IPS-NIHi7 (cell line): ENCODE data around the gene GADD45GIP1.
A peak's percentile ranks its signal among the peaks of the same experiment; 100 is the strongest.
"Not testable (repeated sequence)": the region's sequence is repeated elsewhere in the genome, so short reads cannot be mapped to it uniquely, and the experiment has no call there.

Source experiments
- DNase-seq: peaks from one replicate; pipeline ENCODE4 v3.0.0; 2012; ENCODE audit warnings: mixed read lengths; ENCODE audit errors: extremely low spot score

The GADD45GIP1 gene

GRCh38 chr19:12987781-12988180 lies 30.8 kb upstream of the GADD45GIP1 start:
- DNase-seq = no peak

- DNase-seq = no peak
Observed at GRCh38 chr19:12987190-12987589, 30.2 kb upstream of the GADD45GIP1 start.

DNA sequence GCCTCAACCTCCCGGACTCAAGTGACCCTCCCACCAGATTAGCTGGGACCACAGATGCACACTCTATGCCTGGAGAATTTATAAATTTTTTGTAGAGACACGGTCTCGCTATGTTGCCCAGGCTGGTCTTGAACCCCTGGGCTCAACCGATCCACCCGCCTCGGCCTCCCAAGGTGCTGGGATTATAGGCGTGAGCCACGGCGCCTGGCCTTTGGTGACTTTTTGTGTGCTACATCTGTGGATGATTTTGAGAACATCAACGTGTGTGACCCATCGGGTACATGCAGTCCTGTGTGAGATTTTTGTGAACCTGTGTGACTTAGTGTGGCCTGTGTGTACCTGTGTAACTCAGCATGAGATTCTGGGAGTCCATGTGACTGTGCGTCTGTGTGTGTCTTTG lies 29.7 kb upstream of the GADD45GIP1 start:
- DNase-seq = no peak

- no peak for DNase-seq
Observed at GRCh38 chr19:12985049-12985776, 28.2 kb upstream of the GADD45GIP1 start.

DNA sequence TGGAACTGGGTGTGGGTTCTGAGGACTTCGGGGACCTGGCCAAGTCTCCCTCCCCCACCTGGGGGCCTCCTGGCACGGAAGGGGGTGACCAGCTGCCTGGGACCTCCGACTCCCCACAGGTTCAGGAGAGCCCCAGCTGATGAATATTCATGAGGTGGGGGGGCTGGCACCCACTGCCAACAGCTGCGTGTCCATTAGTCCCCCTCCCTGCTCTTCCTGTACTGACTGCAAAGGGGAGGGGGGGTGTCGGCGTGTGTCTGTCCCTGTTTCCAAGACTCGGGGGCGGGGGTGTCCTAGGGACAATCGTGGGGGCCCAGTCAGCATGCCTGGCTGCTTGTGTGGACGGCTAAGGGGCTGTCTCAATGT lies 27.6 kb upstream of the GADD45GIP1 start:
- no peak for DNase-seq

GRCh38 chr19:12984143-12984627 lies 27.2 kb upstream of the GADD45GIP1 start:
- DNase-seq = no peak

- peak; percentile 92 for DNase-seq
Observed at GRCh38 chr19:12983542-12984142, 26.6 kb upstream of the GADD45GIP1 start.

GRCh38 chr19:12983091-12983490 lies 26.1 kb upstream of the GADD45GIP1 start:
- no peak for DNase-seq

- DNase-seq = no peak
Observed at GRCh38 chr19:12982648-12983047, 25.6 kb upstream of the GADD45GIP1 start.

DNA sequence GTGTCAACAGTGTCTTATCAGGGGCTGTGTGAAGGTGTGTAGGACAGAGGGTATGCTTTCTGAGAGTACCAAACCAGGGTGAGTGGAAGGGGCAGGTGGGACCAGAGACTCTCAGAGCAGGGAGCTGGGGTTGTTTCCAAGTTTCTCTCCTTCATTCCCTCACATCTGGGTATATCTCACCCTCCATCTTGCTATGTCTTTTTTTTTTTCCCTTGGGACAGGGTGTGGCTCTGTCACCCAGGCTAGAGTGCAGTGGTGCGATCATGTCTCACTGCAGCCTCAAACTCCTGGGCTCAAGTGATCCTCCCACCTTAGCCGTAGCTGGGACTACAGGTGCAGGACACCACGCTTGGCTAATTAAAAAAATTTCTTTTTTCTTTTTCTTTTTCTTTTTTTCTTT lies 23.0 kb upstream of the GADD45GIP1 start:
- DNase-seq = no peak

DNA sequence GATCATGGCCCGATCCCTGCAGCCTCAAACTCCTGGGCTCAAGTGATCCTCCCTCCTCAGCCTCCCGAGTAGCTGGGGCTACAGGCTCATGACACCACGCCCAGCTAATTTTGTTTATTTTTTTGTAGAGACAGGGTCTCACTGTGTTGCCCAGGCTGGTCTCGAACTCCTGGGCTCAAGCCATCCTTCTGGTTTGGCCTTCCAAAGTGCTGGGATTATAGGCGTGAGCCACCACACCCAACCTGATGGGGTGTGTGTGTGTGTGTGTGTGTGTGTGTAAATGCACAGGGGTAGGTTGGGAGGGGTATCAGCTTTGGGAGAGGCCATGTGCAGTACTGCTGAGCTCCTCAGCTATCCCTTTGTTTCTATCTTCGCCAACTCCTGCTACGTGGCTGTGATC lies 19.1 kb upstream of the GADD45GIP1 start:
- not testable (repeated sequence) for DNase-seq

- DNase-seq = no peak
Observed at GRCh38 chr19:12975221-12975741, 18.3 kb upstream of the GADD45GIP1 start.

GRCh38 chr19:12974301-12975220 lies 17.5 kb upstream of the GADD45GIP1 start:
- no peak for DNase-seq

DNA sequence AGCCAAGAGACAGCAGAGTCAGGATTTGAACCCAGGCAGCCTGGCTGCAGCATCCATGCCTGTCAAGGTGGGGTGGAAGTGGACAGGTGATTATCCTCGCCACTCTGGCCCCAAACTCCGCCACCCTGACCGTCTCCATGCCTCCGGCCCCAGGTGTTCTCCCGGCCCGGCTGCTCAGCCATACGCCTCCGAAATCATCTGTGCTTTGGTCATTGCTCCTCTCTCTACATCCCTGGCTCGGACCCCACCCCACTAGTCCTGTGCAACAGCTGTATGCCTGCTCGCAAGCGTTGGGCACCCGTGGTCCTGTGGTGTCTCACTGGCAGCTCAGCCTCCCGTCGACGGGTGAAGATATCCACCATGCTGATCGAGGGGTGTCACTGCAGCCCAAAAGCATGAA lies 16.2 kb upstream of the GADD45GIP1 start:
- no peak for DNase-seq

DNA sequence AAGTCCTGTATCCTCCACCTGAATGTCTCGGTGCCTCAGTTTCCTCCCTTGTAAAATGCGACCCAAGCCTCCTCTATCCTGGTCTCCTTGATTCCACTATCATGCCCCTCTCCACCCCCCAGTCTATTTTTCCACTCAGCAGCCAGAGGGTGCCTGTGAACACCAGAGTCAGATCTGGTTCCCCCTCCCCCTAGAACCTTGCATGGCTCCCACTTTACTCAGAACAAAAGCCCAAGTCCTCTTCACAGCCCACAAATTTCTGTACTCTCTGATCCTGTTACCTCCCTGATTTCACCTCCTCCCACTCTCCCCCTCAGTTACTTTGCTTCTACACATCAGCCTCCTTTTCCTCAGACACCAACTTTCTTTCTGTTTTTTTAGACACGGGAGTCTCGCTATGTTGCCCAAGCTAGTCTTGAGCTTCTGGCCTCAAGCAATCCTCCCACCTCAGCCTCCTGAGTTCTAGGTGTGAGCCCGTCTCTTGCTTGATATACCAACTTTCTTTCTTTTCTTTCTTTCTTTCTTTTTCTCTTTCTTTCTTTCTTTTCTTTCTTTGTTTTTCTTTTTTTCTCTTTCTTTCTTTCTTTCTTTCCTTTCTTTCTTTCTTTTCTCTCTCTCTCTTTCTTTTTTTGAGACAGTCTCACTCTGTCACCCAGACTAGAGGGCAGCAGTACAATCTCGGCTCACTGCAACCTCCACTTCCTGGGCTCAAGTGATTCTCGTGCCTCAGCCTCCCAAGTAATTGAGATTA lies 13.2 kb upstream of the GADD45GIP1 start:
- DNase-seq = no peak

DNA sequence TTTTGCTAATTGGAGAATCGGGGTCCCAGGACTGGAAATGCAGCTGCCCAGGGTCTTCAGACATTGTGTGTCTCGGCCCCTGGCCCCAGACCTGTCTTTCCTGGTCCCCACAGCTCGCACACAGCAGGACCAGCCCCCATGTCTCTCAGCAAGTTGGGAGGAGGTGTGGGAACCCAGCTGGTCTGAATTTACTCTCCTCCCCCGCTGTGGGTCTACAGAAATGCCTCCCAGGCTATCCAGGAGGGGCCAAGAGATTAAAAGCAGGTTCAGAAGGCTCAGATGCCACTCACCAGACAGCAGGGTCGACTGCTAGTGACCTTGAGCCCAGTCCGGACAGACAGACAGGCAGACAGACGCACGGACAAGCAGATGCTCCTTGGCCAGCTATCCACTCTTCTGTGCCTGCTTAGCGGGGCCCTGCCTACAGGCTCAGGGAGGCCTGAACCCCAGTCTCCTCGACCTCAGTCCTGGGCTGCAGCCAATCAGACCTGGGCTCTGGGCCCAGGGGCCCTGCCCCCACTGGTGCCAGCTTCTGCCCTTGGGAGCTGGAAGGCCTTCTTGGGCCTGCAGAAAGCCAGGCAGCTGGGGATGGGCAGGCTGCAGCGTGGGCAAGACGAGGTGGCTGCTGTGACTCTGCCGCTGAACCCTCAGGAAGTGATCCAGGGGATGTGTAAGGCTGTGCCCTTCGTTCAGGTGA lies 12.4 kb upstream of the GADD45GIP1 start, which contains the start of gene DAND5:
Gene DAND5, plus strand, starts transcription at position 285 of the 697 bp plus-strand sequence. Its CDS starts 85 bp downstream, at position 370.
- no peak for DNase-seq

DNA sequence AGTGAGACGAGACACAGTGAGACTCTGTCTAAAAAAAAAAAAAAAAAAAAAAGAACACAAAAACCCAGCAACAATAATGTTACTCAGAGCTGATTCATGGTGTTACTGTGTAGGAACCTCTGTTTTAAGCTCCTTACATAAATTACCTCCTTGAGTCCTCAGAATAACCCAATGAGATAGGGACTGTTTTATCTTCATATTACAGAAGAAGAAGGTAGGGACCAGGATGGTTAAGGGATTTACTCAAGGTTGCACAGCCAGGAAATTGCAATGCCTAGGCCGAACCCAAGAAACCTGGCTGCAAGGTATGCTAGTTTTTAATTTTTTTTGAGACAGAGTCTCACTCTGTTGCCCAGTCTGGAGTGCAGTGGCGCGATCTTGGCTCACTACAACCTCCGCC lies 10.9 kb upstream of the GADD45GIP1 start:
- no peak for DNase-seq

- DNase-seq = no peak
Observed at GRCh38 chr19:12965812-12966135, 8.8 kb upstream of the GADD45GIP1 start.

GRCh38 chr19:12965017-12965811 lies 8.2 kb upstream of the GADD45GIP1 start:
- peak; percentile 87 for DNase-seq

- no peak for DNase-seq
Observed at GRCh38 chr19:12959481-12959880, 2.5 kb upstream of the GADD45GIP1 start.
